Measurements from ENCODE around the gene TMC6.

- TF ChIP-seq, protein P1, sequence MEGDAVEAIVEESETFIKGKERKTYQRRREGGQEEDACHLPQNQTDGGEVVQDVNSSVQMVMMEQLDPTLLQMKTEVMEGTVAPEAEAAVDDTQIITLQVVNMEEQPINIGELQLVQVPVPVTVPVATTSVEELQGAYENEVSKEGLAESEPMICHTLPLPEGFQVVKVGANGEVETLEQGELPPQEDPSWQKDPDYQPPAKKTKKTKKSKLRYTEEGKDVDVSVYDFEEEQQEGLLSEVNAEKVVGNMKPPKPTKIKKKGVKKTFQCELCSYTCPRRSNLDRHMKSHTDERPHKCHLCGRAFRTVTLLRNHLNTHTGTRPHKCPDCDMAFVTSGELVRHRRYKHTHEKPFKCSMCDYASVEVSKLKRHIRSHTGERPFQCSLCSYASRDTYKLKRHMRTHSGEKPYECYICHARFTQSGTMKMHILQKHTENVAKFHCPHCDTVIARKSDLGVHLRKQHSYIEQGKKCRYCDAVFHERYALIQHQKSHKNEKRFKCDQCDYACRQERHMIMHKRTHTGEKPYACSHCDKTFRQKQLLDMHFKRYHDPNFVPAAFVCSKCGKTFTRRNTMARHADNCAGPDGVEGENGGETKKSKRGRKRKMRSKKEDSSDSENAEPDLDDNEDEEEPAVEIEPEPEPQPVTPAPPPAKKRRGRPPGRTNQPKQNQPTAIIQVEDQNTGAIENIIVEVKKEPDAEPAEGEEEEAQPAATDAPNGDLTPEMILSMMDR (IDR thresholded peaks at IDR 0.05; ENCODE audit: borderline replicate concordance, extremely low read depth, low read length, poor library complexity, severe bottlenecking): no peak
- no peak for TF ChIP-seq EZH2 (IDR thresholded peaks at IDR 0.05; ENCODE audit: borderline replicate concordance, low read depth, low read length, severe bottlenecking)
These were observed 22.3 kb downstream of the TMC6 start for GRCh38 chr17:78106211-78106610.

All from DND-41 (cell line).